SK-MEL-5 (cell line): Measurements from ENCODE around the gene VIPR2. TPM values are rescaled to one million over a fixed set of nuclear protein-coding genes. Genes with fewer than 3 reads are reported as not detected.

ENCODE experiments used
- DNase-seq: peaks from one replicate; pipeline ENCODE4 v3.0.0-alpha.2; 2016; ENCODE audit warnings: low read depth, low spot score
- in situ Hi-C: cut with HindIII; loops from 2 replicates; pipeline ENCODE4 v1.10.0; 2016; ENCODE audit warnings: low sequenced_read_pairs, high pct_unique_total_duplicates, low pct_unique_long_range_greater_than_20kb
- total RNA-seq: library from RNA; depleted of rRNA; stranded (reverse); fragments of >200 nt; shearing (Covaris generic); gene quantifications from 2 replicates; pipeline ENCODE4 v1.2.3, GENCODE V29; 2014

VIPR2 gene
- total RNA-seq, 1 experiment from 2014 or later, result not detected

- in situ Hi-C loops, result no loop called here
- peak; percentile 22 for DNase-seq
These were observed 76.2 kb downstream of the VIPR2 start for GRCh38 chr7:159068488-159068811.

- in situ Hi-C loops, result no loop called here
- no peak for DNase-seq
These were observed 76.8 kb downstream of the VIPR2 start for GRCh38 chr7:159067576-159068487.

DNA sequence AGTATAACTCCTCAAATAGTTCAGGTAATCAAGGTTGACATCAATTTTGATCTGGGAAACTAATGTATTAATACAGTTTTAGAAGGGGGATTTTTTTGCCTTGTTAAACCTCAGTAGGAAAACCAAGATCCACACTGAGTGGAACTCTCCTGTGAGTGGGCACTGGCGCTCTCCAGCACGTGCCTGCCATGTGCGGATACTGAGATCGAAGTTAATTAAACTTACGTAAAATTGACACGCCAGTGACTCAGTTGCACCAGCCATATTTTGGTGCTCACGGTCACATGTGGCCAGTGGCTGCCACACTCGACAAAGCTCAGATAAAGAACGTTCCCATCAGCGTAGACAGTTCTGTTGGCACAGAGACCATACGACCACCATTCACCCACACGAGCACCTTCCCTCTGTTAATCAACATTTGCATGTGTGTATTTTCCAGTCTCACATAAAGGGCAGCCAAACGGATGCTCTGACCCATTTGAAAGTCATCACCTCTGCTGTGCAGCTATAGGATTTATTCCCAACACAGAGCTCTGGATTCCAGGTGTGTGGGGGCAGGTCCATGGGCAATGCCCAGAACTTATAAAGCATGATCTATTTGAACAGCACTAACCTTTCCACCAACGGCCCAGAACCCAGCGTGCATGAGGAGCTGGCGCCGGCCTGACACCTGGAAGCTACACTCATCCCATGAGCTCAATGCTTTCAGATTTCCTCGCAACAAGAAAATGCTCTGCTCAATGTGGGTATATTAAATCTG lies 77.7 kb downstream of the VIPR2 start:
- in situ Hi-C loops, result no loop called here
- no peak for DNase-seq

- no peak for DNase-seq
- in situ Hi-C loops, result no loop called here
These were observed 78.7 kb downstream of the VIPR2 start for GRCh38 chr7:159065852-159066480.

GRCh38 chr7:159064816-159065510 lies 79.7 kb downstream of the VIPR2 start:
- DNase-seq, result no peak
- in situ Hi-C loops, result no loop called here

DNA sequence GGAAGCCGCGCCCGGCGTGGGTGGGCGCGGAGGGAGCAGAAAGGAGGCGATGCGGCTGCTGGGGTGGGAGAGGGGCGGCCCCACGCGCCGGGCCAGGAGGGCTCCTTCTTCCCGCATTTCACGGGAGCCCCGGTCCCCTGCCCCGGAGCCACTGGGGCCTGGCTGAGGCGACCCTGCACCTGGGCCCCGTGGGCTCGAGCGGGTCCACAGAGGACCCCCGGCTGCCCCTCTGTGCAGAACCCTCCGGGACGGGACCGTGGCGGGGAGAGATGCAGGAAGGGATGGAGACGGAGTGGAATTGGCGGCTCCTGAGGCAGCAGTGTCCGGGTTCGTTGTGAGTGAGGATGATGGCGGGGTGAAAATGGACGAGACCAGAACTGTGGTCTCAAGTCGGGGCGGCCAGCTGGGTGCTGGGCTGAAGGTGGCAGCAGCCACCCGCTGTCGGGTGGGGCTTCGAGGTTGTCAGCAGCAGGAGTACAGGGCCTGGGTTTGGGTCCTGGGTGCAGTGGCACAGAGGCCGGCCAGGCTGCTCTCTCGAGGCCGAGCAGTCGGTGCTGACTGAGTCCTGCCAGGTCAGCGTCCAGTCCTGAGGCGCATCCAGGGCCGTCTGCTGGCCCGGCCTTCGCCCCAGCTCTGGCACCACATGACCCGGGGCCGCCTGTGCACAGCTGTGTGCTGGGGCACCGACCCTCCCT lies 80.4 kb downstream of the VIPR2 start:
- in situ Hi-C loops, result no loop called here

DNA sequence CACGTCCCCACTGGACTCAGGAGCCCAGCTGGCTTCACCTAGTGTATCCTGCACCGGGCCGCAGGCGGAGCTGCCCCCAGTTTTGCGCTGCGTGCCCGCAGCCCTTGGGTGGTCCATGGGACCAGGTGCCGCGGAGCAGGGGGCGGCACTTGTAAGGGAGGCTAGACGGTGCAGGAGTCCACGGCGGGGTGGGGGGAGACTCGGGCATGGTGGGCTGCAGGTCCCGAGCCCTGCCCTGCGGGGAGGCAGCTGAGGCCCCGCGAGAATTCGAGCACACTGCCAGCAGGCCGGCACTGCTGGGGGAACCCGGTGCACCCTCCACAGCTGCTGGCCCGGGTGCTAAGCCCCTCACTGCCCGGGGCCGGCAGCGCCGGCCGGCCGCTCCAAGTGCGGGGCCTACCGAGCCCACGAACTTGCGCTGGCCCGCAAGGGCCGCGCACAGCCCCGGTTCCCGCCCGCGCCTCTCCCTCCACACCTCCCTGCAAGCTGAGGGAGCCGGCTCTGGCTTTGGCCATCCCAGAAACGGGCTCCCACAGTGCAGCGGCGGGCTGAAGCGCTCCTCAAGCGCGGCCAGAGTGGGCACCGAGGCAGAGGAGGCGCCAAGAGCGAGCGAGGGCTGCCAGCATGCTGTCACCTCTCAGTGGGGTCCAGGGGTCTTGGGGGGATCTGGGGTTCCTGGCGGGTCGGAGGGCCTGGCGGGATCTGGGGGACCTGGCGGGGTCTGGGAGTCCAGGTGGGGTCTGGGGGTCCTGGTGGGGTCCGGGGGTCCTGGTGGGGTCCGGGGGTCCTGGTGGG lies 81.4 kb downstream of the VIPR2 start:
- DNase-seq, result no peak
- in situ Hi-C loops, result no loop called here

More for the DNA sequence above, 80.4 kb downstream of the VIPR2 start:
- DNase-seq, result no peak

DNA sequence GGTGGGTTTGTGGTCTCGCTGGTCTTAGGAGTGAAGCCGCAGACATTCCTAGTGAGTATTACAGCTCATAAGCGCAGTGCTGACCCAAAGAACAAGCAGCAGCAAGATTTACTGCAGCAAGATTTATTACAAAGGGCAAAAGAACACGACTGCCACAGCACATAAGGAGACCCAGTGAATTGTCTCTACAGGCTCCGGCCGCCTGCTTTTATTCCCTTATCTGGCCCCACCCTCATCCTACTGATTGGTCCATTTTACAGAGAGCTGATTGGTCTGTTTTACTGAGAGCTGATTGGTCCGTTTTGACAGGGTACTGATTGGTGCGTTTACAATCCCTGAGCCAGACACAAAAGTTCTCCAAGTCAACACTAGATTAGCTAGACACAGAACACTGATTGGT lies 82.1 kb downstream of the VIPR2 start:
- in situ Hi-C loops, result no loop called here
- DNase-seq, result no peak

- in situ Hi-C loops, result no loop called here
These were observed 82.9 kb downstream of the VIPR2 start for GRCh38 chr7:159061674-159062212.

DNA sequence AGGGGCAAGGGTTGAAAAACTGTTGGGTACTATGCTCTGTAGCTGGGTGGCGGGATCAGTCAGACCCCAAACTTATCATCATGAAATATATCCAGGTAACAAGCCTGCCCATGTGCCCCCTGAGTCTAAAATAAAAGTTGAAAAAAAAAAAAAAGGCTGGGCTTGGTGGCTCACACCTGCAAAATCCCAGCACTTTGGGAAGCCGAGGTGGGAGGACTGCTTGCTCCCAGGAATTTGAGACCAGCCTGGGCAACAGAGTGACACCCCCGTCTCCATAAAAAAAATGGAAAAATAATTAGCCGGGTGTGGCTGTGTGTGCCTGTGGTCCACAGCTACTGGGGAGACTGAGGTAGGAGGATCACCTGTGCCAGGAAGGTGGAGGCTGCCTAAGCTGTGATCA lies 83.5 kb downstream of the VIPR2 start:
- no peak for DNase-seq
- in situ Hi-C loops, result no loop called here

More at GRCh38 chr7:159061674-159062212, 82.9 kb downstream of the VIPR2 start:
- no peak for DNase-seq

- in situ Hi-C loops, result no loop called here
- DNase-seq, result no peak
These were observed 84.2 kb downstream of the VIPR2 start for GRCh38 chr7:159060440-159060839.

DNA sequence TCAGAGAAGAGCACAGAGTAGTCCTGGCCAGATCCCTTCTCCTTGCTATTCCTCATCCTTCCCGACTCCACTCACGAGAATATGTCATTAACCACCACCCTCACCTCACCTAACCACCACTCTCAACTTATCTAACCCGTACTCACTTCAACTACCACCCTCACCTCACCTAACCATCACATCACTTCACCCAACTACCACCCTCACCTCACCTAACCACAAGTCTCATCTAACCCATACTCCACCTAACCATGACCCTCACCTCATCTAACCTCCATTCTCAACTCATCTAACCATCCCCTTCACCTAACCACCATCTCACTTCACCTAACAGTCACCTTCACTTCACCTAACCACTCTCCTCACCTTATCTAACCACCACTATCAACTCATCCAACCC lies 85.0 kb downstream of the VIPR2 start:
- in situ Hi-C loops, result no loop called here
- no peak for DNase-seq

- in situ Hi-C loops, result no loop called here
These were observed 87.0 kb downstream of the VIPR2 start for GRCh38 chr7:159057647-159058046.

GRCh38 chr7:159056737-159057136 lies 87.9 kb downstream of the VIPR2 start:
- no peak for DNase-seq
- in situ Hi-C loops, result no loop called here

More at GRCh38 chr7:159057647-159058046, 87.0 kb downstream of the VIPR2 start:
- DNase-seq, result no peak

DNA sequence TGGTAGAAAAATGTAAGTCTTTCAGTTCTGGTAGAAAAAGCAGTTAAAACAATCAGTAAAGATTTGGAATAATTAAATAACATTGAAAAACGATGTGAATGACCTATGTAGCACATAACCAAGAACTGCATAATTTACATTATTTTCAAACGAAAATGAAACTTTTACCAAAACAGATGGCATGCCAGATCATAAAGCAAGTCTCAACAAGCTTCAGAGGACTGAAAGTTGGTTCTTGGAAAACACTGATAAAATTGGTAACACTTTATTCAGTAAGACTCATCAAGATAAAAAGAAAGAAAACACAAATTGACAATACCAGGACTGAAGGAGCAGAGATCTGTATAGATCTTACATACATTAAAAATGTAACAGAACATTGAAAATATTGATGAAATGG lies 92.8 kb downstream of the VIPR2 start:
- no peak for DNase-seq
- in situ Hi-C loops, result no loop called here

- in situ Hi-C loops, result no loop called here
- no peak for DNase-seq
These were observed 94.0 kb downstream of the VIPR2 start for GRCh38 chr7:159050704-159051103.
